DOHH2 (cell line): ENCODE data around the gene HRH1.
"Not testable (repeated sequence)": the region's sequence is repeated elsewhere in the genome, so short reads cannot be mapped to it uniquely, and the experiment has no call there.

Experiments
- H3F3A ChIP-seq: fragments of 200-600 bp; sonication (generic), shearing (Covaris generic); 2 replicates; pipeline ENCODE4 v1.6.0; 2016; ENCODE audit warnings: antibody characterized with exemption, mild to moderate bottlenecking; ENCODE audit not compliant: control insufficient read depth, insufficient read depth
- H3K27ac ChIP-seq: fragments of 200-600 bp; sonication (generic); 2 replicates; pipeline ENCODE4 v1.5.1; 2014; ENCODE audit warnings: low read depth, mild to moderate bottlenecking, low read length, moderate library complexity
- H3K27me3 ChIP-seq: fragments of 200-600 bp; sonication (generic); 2 replicates; pipeline ENCODE4 v1.6.1; 2014; ENCODE audit warnings: mild to moderate bottlenecking, low read length, mixed read lengths; ENCODE audit not compliant: control insufficient read depth
- H3K36me3 ChIP-seq: fragments of 200-600 bp; sonication (generic); 2 replicates; pipeline ENCODE4 v1.6.1; 2014; ENCODE audit warnings: mild to moderate bottlenecking, low read length, moderate library complexity, mixed read lengths; ENCODE audit not compliant: control insufficient read depth
- H3K4me1 ChIP-seq: fragments of 200-600 bp; sonication (generic); 2 replicates; pipeline ENCODE4 v1.6.1; 2014; ENCODE audit warnings: mild to moderate bottlenecking, low read length, mixed read lengths; ENCODE audit not compliant: control insufficient read depth
- H3K4me2 ChIP-seq: fragments of 200-600 bp; sonication (generic); 2 replicates; pipeline ENCODE4 v1.6.0; 2014; ENCODE audit warnings: mild to moderate bottlenecking, low read length, moderate library complexity
- H3K4me3 ChIP-seq: fragments of 200-600 bp; sonication (generic); 2 replicates; pipeline ENCODE4 v1.5.1; 2014; ENCODE audit warnings: mild to moderate bottlenecking, low read length, mixed read lengths
- H3K79me2 ChIP-seq: fragments of 200-600 bp; sonication (generic); 2 replicates; pipeline ENCODE4 v1.6.1; 2014; ENCODE audit warnings: mild to moderate bottlenecking, low read length, mixed read lengths; ENCODE audit not compliant: control insufficient read depth
- H3K9me2 ChIP-seq: fragments of 200-600 bp; sonication (generic); replicated peaks from 2 replicates; pipeline ENCODE4 v1.6.1; 2014; ENCODE audit warnings: mild to moderate bottlenecking, low read length, mixed read lengths; ENCODE audit not compliant: control insufficient read depth
- H3K9me3 ChIP-seq: fragments of 200-600 bp; sonication (generic); 2 replicates; pipeline ENCODE4 v1.6.1; 2014; ENCODE audit warnings: antibody characterized with exemption, low read length, mixed read lengths; ENCODE audit not compliant: control insufficient read depth, insufficient read depth
- H4K20me1 ChIP-seq: fragments of 200-600 bp; sonication (generic); 2 replicates; pipeline ENCODE4 v1.6.0; 2014; ENCODE audit warnings: low read depth, mild to moderate bottlenecking, antibody characterized with exemption, low read length, moderate library complexity; ENCODE audit not compliant: control insufficient read depth, insufficient read depth
- EZH2phosphoT487 ChIP-seq: fragments of 200-600 bp; sonication (generic); IDR thresholded peaks from 2 replicates; pipeline ENCODE4 v1.6.1; 2017; ENCODE audit warnings: borderline replicate concordance, mild to moderate bottlenecking, antibody characterized with exemption, low read length, moderate library complexity, mixed read lengths
- TF ChIP-seq, protein P1 (sequence below): fragments of 200-600 bp; sonication (generic); IDR thresholded peaks from one replicate; pipeline ENCODE4 v1.5.1; 2014; ENCODE audit warnings: antibody characterized with exemption, mild to moderate bottlenecking, low read depth, low read length; ENCODE audit not compliant: poor library complexity, severe bottlenecking

Gene HRH1

GRCh38 chr3:11126653-11127052 is 27.6 kb upstream of the HRH1 start:
- Histone ChIP-seq H3K36me3 (no peaks in the 10 kb centered on the region), H3K79me2 (no peaks in the 10 kb centered on the region), H3F3A (no peaks in the 10 kb centered on the region), H4K20me1 (no peaks in the 10 kb centered on the region), H3K9me2 (no peaks in the 10 kb centered on the region; the same call in 1 of the 2 replicates), H3K4me2 (no peak overlapping the region), H3K4me1 (no peaks in the 10 kb centered on the region), H3K4me3 (no peak overlapping the region), H3K9me3 (no peaks in the 10 kb centered on the region), H3K27me3 (no peaks in the 10 kb centered on the region), H3K27ac (no peak overlapping the region)
- TF ChIP-seq, protein P1, sequence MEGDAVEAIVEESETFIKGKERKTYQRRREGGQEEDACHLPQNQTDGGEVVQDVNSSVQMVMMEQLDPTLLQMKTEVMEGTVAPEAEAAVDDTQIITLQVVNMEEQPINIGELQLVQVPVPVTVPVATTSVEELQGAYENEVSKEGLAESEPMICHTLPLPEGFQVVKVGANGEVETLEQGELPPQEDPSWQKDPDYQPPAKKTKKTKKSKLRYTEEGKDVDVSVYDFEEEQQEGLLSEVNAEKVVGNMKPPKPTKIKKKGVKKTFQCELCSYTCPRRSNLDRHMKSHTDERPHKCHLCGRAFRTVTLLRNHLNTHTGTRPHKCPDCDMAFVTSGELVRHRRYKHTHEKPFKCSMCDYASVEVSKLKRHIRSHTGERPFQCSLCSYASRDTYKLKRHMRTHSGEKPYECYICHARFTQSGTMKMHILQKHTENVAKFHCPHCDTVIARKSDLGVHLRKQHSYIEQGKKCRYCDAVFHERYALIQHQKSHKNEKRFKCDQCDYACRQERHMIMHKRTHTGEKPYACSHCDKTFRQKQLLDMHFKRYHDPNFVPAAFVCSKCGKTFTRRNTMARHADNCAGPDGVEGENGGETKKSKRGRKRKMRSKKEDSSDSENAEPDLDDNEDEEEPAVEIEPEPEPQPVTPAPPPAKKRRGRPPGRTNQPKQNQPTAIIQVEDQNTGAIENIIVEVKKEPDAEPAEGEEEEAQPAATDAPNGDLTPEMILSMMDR, result no peak
- TF ChIP-seq EZH2phosphoT487, result no peak

GRCh38 chr3:11128682-11129632 is 25.3 kb upstream of the HRH1 start:
- no peaks in the 10 kb centered on the region for H3F3A ChIP-seq
- no peak overlapping the region for H3K4me2 ChIP-seq
- H3K9me3 ChIP-seq, result no peaks in the 10 kb centered on the region
- no peaks in the 10 kb centered on the region; the same call in 1 of the 2 replicates for H3K9me2 ChIP-seq
- no peaks in the 10 kb centered on the region for H3K79me2 ChIP-seq
- H3K4me1 ChIP-seq, result no peaks in the 10 kb centered on the region
- TF ChIP-seq EZH2phosphoT487, result no peak
- H3K27ac ChIP-seq, result no peak overlapping the region
- H3K36me3 ChIP-seq, result no peaks in the 10 kb centered on the region
- no peak overlapping the region for H3K4me3 ChIP-seq
- H4K20me1 ChIP-seq, result no peaks in the 10 kb centered on the region
- no peaks in the 10 kb centered on the region for H3K27me3 ChIP-seq

- Histone ChIP-seq H3K36me3 (no peaks in the 10 kb centered on the region), H3F3A (no peaks in the 10 kb centered on the region), H3K27ac (no peak overlapping the region), H3K27me3 (no peaks in the 10 kb centered on the region), H3K4me3 (no peak overlapping the region), H3K4me2 (no peak overlapping the region), H4K20me1 (no peaks in the 10 kb centered on the region), H3K9me2 (no peaks in the 10 kb centered on the region), H3K4me1 (no peaks in the 10 kb centered on the region), H3K79me2 (no peaks in the 10 kb centered on the region), H3K9me3 (no peaks in the 10 kb centered on the region)
- TF ChIP-seq, protein P1, result no peak
- no peak for TF ChIP-seq EZH2phosphoT487
Observed at GRCh38 chr3:11130385-11130784, 23.9 kb upstream of the HRH1 start.

GRCh38 chr3:11131371-11131770 is 22.9 kb upstream of the HRH1 start:
- Histone ChIP-seq H3K27me3 (no peaks in the 10 kb centered on the region), H3K9me3 (no peaks in the 10 kb centered on the region), H4K20me1 (no peaks in the 10 kb centered on the region), H3F3A (no peaks in the 10 kb centered on the region), H3K4me3 (no peak overlapping the region), H3K4me2 (no peak overlapping the region), H3K79me2 (no peaks in the 10 kb centered on the region), H3K9me2 (no peaks in the 10 kb centered on the region), H3K4me1 (no peaks in the 10 kb centered on the region), H3K27ac (no peak overlapping the region), H3K36me3 (no peaks in the 10 kb centered on the region)
- TF ChIP-seq EZH2phosphoT487, result no peak

DNA sequence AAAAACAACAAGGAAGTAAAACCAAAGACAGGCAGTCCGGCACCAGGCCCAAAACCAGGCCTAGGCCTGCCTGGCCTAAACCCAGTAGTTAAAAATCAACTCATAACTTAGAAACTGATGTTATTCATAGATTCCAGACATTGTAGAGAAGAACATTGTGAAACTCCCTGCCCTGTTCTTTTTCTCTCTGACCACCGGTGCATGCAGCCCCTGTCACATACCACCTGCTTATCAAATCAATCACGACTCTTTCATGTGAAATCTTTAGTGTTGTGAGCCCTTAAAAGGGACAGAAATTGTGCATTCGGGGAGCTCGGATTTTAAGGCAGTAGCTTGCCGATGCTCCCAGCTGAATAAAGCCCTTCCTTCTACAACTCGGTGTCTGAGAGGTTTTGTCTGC is 22.4 kb upstream of the HRH1 start:
- not testable (repeated sequence) for H3K9me3 ChIP-seq, H3F3A ChIP-seq, H3K27ac ChIP-seq, H3K79me2 ChIP-seq, H4K20me1 ChIP-seq, H3K4me3 ChIP-seq, H3K4me2 ChIP-seq, H3K36me3 ChIP-seq, H3K9me2 ChIP-seq, H3K27me3 ChIP-seq, H3K4me1 ChIP-seq
